Measurements from ENCODE around the gene ATP5F1E.

Gene ATP5F1E

DNA sequence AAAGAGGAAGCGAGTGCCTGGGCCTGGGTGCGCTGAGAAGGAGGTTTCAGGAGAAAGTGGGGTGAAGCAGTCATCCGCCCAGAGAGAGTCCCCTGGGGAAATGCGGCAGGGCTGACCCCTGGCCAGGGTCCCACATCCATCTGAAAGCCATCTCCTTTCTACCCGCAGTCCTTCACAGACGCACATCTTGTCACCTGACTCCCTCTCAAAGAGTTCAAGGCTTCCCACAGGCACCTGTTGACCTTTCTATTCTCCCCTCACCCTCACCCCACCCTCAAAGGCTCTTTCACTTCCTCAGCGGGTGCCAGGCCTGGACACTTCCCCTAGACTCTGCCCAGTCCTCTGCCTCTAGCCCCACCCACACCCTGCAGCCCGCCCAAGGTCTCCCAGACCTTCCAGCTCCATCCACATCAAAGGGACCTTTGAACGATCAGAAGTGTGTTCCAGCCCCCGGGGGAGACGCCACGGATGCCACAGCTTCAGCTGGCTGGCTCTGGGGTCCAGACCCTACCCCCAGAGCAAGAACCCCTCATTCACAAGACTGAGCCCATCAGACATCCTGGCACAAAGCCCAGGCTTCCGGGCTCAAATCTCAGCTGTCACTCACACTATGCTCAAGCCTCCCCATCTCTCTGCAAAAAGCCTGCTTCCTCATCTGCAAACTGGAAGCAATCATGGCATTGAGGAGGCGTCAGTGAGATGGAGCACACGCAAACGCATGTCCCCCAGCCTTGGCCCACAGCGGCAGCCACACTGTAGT, 27.2 kb downstream of the ATP5F1E start:
- no peak for DNase-seq

DNA sequence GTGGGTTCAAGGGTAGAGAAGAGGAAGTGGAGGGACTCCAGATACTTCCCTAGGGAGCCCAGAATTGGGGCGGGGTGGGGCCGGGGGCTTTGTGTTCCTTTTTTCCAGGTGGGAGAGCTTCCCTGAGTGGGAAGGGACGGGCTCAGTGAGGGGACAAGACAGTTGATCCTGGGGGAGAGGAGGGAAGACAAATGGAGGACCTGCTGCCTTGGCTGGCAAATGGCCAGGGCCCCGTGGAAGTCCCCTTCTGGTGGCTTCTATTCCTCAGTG, 27.7 kb downstream of the ATP5F1E start:
- DNase-seq: no peak

DNA sequence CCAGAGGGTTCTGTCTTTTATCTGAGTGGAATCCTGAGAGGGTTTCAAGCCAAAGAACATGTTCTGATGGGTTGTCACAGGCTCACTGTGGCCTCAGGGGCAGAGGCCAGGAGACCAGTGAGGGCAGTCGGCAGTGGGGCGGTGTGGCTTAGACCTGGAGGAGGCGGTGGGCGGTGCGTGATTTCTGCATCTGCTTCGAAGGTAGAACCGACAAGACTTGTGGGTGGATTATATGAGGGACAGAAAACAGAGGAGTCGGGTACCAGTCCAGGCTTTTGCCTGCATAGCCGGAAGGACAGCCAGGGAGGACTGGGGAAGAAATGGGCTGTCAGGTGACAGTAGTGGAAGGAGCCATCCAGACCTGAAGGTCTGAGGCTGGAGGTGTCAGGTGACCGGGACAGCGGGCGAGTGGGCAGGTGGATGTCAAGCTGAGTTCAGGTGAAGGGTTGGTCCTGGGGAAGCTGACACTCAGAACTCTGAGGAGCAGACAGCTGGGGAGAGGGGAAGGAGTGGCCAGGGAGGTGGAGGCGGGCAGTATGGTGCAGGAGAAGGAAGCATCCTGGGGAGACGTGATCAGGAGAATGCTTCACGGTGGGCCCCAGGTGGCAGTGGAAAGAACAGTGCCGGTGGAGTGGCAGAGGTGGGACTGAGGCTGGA, 28.2 kb downstream of the ATP5F1E start:
- DNase-seq: no peak

DNA sequence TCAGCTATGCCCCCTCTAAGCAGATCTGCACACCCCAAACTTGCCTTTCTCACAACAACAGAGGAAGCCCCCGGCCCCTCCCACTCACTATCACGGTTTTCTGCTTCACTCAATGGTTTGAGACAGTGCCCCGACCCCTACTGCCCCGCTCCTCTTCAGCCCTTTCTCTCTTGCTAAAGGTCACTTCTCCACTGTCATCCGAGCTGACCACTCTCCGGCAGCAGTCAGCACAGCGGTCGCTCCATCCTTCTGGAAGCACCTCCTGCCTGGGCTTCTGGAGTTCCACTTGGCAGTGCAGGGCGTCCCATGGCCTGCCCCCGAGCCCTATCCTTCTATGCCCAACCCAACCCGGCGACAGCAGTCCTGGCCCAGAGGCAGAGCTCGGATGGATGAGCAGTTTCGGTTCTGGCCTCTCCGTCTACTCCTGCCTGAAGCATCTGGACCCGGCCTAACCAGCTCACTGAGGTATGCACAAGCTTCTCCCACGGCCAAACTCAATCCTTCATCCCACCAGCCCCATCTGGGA, 29.2 kb downstream of the ATP5F1E start:
- no peak for DNase-seq

DNA sequence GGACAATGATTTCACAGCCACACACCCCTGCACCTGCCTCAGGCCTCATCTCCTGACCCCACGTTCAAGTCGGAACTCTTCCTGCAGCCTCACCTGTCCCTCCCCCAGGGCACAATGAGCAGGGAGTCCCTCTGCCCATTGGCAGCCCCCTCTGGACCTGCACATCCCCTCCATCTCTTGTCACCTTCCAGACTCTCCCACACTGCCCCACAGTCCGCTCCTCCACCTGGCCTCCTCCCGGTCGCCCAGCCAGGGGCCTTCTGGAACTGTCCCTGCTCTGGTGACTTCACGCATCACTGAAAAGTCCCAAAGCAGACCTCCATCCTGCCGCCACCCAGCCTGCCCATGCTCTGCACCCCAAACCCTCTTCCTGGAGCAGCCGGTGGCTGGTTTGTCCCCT, 29.7 kb downstream of the ATP5F1E start:
- DNase-seq: no peak

DNA sequence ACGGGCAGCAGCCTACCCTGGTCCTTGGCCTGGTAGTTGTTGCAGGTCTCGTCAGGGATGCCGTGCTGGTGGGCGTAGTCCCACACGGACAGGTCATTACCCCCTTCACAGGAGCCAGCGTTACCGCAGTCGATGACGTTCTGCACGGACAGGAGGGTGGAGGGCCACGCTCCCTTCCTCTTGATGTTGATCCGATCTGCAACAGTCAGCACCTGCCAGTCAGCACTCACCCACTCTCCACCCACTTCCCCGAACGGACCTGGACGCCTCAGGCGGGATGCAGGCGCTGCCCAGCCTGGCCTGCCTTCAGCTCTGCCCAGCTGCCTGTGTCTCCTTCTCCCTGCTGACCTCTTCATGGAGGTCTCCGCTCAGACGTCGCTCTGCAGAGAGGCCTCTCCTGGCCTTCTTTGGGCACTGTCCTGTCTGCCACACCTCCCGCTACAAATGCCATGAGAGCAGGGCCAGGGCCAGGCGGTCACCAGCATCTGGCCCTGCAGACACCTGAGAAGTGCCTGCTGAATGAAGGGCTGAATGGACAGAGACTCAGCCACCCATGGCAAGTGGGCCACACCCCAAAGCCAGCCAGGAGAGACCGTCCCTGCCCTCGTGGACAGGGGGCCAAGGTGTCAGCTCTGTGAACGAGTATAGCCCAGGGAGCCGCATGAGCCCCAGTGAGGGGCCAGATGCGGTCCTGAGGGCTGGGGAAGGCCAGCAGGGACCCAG, 30.5 kb downstream of the ATP5F1E start:
- no peak for DNase-seq

DNA sequence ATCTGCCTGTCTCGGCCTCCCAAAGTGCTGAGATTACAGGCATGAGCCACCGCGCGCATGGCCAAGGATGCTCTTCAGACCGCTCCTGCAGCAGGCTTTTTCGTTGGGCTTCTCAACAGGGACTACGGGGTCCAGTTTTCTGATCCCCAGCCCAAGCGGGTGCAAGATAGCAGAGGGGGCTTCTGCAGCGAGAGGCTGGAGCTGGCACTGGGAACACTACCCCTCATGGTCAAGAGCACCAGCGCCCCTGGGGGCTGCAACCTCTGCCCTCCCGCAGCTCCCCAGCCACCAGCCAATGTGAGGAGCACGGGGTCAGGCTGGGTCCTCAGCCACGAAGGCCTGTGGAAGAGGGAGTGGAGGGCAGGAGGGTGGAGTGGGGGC, 31.1 kb downstream of the ATP5F1E start:
- no peak for DNase-seq

DNA sequence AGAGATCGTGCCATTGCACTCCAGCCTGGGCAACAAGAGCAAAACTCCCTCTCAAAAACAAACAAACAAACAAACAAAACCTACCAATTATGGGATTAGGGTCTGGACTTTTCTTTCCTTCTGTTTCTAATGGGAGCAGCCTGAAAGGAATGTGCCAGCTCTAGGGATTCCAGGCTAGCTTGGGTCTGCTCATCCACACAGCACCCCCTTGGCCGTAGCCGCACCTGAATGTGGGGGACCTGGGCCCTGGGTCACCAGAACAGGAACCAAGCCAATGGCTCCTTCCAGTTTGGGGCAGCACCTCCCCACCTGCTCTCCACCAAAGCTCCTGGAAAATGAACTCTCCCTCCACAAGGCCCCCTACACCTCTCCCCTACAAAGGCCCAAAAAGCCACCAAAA, 31.8 kb downstream of the ATP5F1E start:
- DNase-seq: no peak

DNA sequence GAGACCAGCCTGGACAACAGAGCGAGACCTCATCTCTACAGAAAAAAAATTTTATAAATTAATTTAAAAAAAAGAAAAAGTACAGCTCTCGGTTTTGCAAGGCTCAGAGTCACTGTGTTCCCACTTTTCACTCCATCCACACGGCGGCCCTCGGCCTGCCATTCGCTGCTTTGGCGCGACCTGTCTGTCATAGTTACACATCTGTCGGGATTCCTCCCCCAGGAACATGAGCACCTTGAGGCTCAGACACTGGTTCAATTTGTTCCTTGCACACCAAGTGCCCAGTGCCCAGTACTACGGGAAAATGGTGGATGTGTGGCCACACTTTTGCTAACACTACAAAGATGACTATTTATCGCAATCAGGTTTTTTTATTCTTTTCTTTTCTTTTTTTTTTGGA, 33.5 kb downstream of the ATP5F1E start:
- no peak for DNase-seq

DNA sequence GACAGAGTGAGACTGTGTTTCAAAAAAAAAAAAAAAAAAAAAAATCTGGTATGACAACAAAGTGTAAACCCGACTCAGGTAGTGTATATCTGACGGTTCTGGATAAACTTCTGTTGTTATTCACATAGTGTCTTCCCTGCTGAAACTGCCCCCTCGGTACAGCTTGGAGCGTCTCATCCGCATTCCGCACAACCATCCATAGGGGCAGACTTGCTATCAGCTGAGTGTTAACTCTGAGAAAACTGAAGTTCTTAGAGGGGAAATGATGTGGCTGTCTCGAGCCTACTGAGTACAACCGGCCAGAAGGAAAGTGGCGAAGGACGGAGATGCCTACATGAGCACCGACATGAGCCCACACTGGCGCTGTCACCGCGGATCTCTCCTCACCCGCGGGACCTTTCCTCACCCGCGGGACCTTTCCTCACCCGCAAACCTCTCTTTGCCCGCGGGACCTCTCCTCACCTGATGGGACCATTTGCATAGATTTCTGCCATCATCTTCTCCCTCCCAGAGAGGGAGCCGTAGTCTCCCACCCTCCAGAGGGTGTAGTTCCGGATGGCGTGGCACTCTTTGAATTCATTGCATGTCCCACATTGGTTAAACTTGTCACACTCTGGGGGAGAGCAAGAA, 34.9 kb downstream of the ATP5F1E start:
- DNase-seq: no peak

DNA sequence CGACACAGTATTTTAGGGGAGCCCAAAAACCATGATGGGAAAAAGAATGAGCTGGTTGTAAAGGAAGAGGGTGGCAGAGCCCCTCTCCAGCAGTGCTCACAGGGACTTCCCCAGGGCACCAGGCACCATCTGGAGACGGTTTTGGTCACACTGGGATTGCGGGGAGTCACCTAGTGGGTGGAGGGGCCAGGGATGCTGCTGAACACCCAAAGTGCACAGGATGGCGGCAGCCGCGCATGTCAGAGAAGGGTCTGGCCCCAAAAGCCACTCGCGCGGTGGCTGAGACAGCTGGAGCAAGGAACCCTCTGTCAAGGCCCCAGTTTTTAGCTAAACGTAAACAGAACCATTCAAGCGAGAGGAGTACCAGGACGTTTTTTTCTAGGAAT, 35.9 kb downstream of the ATP5F1E start:
- no peak for DNase-seq

DNA sequence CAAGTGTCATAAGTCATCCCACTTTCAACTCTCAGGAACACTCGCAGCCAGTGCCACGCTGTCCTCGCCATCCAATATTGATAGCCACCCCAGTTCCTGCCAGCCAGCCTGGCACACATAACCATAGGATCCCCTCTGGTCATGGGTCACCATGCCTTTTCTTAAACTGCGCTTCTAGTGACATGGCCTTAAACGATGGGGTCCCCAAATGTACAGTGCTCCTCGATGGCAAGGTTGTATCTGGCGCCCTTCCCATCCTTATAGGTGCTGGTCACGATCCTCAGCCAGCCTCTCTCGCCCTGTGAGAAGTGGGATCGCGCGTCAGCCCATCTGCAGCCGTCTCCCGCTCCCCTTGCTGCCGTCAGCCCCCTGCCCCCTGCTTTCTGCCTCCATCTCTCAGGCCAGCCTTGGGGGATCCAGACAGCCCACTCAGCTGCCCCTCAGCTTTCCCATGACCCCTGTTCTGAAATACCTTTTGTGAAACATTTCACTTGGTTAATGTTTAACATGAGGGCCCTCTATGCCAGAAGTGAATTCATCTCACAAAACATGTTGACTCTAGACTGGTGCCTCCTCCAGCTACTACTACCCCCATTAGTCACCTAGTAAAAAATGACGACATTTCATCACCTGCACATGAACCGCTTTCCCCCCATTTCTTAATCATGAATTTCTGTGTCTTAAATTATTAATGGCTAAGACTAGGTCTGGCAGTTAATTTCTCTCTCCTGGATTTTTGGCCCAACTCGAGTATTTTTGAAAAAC, 36.5 kb downstream of the ATP5F1E start:
- no peak for DNase-seq

DNA sequence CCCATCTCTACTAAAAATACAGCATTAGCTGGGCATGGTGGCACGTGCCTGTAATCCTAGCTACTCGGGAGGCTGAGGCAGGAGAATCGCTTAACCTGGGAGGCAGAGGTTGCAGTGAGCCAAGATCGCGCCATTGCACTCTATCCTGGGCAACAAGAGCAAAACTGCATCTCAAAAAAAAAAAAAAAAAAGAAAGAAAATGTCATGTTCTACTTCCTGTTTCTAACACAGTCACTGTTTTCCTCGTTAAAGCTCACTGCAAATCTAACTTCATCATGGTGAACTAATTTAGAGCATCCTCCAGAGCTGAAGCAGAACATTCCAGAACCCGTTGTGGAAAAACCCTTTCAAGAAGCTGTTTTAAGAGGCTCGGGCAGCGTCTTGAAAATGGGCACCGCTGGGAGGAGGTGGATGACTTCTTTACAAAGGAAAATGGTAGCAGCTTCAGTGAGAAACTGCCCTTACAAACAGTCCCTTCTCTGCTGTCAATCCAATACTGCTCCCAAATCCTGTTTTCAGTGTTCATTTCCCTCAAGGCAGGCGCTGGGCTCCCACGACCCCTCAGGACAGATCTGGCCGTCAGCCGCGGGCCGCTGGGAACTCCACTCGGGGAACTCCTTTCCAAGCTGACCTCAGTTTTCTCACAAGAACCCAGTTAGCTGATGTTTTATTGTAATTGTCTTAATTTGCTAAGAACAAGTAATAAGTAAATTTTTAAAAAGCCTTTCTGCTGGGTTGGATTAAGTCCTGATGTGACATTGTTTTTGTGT, 37.6 kb downstream of the ATP5F1E start:
- DNase-seq: no peak

DNA sequence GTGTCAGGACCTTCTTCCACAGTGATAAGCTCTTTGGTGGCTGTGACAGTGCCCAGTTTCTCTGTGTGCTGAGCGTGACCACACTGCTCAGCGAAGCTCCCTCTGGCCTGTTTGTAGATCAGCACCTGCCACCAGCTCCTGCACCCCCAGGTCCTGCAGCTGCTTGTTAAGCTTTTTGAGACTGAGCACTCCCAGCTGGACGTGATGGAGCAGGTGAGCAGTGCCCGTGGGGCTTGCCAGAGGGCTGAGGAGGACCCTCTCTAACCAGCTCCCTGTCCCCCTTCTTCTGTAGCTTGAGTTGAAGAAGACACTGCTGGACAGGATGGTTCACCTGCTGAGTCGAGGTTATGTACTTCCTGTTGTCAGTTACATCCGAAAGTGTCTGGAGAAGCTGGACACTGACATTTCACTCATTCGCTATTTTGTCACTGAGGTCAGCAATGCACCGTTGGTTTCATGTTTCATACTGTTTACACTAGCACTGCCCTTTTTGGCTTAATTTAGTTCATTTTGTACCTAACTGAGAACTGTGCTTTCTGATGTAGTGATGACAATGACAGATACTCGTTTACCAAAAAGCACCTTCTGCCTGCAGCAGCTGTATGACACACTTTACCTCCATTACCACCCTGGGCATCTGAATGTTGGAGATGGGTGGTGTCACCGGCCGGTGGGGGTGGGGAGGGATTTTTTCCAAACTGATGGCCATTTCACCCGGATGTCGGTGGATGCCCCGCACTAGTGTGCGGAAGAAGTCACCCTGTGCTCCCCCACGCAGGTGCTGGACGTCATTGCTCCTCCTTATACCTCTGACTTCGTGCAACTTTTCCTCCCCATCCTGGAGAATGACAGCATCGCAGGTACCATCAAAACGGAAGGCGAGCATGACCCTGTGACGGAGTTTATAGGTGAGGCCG, 38.5 kb downstream of the ATP5F1E start:
- no peak for DNase-seq

DNA sequence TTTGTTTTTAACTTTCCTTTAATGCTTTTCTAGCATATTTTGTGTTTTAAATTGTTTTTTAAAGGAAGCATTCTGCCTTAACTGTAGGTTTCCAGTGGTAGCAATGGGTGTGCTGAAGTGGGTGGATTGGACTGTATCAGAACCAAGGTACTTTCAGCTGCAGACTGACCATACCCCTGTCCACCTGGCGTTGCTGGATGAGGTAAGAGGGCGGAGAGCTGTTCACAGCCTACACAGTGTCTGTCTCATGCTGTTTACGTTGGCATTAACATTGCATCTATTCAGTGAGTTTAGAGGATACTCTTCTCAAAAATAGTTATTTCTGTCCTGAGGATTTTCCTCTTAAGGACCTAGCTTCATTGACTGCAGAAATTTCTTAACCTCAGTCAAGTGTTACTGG, 39.2 kb downstream of the ATP5F1E start:
- no peak for DNase-seq

DNA sequence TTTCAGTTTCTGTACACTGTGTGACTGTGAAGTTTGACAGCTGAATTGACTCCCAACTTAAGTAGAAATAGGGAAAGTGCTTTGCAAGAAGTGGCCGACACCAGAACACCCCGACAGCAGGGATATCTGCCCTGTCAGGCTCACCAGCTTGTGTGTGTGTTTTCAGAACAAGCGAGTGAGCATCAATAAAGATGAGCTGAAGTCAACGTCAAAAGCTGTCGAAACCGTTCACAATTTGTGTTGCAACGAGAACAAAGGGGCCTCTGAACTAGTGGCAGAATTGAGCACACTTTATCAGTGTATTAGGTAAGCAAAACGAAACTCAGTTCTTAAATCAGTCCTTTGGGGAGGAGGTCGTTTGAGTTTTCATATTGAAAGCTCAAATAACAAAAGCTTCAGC, 40.4 kb downstream of the ATP5F1E start:
- no peak for DNase-seq

DNA sequence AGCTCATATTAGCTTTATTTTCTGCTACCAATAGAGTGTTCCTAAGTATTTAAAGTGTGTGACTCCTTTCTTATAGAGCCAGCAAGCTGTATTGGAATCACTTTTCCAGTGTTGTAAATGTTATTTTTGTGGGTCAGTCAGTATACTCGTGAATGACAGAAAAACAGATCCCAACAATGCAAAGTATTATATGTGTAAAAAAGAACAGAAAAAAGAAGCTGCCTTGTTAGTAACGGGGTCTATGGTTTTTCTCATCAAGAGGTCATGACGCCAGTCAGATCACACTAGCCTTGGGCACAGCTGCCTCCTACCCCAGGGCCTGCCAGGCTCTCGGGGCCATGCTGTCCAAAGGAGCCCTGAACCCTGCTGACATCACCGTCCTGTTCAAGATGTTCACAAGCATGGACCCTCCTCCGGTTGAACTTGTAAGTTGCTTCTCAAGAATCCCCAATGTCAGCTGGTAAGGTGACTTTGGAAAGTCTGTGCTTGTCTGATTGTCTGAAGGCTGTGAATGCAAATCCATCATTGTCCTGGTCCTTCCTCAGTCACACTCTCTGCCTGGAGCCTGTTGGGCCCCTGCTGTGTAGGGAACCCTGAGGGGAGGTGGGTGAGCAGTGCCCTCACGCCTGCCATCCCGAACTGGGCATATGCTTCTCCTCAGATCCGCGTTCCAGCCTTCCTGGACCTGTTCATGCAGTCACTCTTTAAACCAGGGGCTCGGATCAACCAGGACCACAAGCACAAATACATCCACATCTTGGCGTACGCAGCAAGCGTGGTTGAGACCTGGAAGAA, 41.3 kb downstream of the ATP5F1E start:
- DNase-seq: no peak

DNA sequence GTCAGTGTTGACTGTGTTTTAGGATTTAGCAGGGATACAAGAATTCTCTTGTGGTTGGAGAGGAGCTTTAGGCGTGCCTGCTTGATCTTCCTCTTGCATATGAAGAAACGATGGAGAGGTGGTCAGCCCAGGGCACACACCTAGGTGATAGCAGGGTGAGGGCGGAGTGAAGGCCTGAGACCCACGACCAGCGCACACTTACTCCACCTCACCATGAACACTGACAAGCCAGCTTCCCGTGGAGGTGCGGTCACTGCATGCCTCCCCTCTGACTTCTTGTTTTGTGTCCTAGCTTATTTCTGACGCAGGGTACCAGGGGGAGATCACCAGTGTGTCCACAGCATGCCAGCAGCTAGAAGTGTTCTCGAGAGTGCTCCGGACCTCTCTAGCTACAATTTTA, 42.9 kb downstream of the ATP5F1E start:
- no peak for DNase-seq

DNA sequence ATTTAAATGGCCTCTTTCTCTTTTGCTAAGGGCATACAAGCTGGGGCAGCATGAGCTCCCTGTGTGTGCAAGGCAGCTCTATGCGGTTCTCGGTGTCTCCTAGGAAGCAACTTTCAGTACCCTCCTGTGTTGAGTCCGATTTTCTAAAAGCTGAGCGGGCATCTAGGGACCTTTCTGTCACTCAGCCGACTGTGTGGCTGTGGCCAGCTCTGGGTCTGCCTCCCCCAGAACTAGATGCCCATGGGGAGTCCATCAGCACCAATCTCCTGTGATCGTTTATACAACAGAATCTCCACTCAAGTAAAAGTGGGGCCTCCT, 43.6 kb downstream of the ATP5F1E start:
- no peak for DNase-seq

DNA sequence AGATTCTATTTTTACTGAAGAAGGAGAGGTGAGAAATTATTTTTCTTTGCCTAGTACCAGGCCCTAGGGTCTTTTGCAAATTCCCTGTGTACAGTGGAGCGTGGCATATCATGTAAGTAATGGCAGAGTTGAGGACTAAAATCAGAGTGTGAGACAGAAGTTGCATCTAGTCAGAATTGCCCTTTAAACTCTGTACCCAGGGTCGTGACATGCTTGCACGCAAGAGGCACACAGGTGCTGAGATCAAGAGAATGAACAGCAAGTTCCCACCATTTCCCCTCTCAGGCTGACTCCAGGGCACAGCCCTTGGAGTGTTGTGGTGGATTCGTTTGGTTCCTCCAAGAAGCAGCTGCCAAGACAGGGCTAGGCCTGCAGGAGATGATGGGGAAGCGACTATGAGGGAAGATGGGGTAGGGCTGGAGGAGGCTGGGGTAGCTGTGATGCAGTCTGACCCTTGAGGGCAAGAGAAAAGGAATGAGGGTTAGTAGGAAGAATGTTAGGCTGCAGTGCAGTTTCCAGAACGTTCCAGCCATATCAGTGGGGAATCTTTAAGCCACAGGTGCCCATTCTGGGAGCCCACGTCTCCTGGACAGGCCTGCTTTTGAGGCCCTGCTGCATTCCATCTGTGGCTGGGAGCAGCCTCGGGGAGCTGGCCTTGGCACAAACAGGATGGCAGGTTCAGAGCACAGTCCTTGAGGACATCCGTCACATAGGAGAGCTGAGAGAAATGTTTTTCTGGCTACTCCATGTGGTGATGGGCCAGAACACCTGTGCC, 44.2 kb downstream of the ATP5F1E start:
- DNase-seq: no peak

Data from NCI-H187 treated with DMSO at 0.1 percent for 48 hours (cell line).